SK-N-MC (cell line): Measurements from ENCODE around the gene ADRB2.

ENCODE experiments used
- EZH2 ChIP-seq: fragments of 200-600 bp; sonication (generic); IDR thresholded peaks from one replicate; pipeline ENCODE4 v1.6.1; 2017; ENCODE audit warnings: antibody characterized with exemption
- FOXP2 ChIP-seq: optimal IDR thresholded peaks from 2 replicates; pipeline ENCODE3; 2011; ENCODE audit warnings: mild to moderate bottlenecking, moderate library complexity; ENCODE audit not compliant: insufficient read depth; ENCODE audit errors: extremely low read length, control extremely low read depth
- POLR2AphosphoS5 ChIP-seq: IDR thresholded peaks from 2 replicates; pipeline ENCODE4 v1.6.1; 2012; ENCODE audit warnings: mild to moderate bottlenecking, low read depth, low read length, borderline replicate concordance

DNA sequence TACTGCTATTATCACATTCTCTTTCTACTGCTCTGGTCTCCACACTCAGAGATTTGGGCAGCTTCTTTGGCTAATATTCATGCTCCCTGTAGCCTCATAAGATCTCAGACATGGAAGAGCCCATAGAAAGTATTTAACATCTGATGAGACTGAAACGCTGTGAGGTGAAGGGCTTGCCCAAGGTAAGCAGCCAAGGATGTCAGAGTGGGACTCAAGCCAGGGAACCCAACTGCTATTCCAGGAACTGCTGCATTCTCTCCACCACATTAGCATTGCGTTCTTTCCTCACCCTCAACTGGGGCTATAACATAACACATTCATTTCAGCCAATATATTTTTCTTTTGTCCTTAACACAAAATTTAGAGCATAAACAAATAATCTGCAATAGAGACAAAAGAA, 3.8 kb downstream of the ADRB2 start:
- TF ChIP-seq POLR2AphosphoS5 (no peak), EZH2 (no peak), FOXP2 (no peak)
